ENCODE measurements around the gene PPRC1. TPM values are rescaled to one million over a fixed set of nuclear protein-coding genes. Genes with fewer than 3 reads are reported as not detected.

PPRC1 gene
- 10 to 100 TPM; 34.5 to 71.3 TPM for total RNA-seq

GRCh38 chr10:102132563-102133372 lies at the start of gene PPRC1:
PPRC1 (plus strand) TSS chr10:102133040; CDS start chr10:102133069, 29 bp downstream.
- peak; percentile 95 for ATAC-seq (replicated peaks)
- peaks cover 47% of the 10 kb centered on the region for H3K36me3 Mint-ChIP-seq (ENCODE audit: low read depth)
- H3K27ac Mint-ChIP-seq: peak within 1 kb of the TSS; percentile 96
- no peaks in the 10 kb centered on the region for H3K27me3 Mint-ChIP-seq
- H3K4me1 Mint-ChIP-seq: peaks cover 32% of the 10 kb centered on the region
- H3K9me3 Mint-ChIP-seq: no peaks in the 10 kb centered on the region
- H3K4me3 Mint-ChIP-seq: peak within 1 kb of the TSS; percentile 98

- ATAC-seq (replicated peaks): no peak
- no peaks in the 10 kb centered on the region for H3K4me1 Mint-ChIP-seq
- H3K27me3 Mint-ChIP-seq: no peaks in the 10 kb centered on the region
Observed at GRCh38 chr10:102083541-102083940, 49.3 kb upstream of the PPRC1 start.

GRCh38 chr10:102085336-102085735 lies 47.5 kb upstream of the PPRC1 start:
- Mint-ChIP-seq H3K4me1 (no peaks in the 10 kb centered on the region), H3K27me3 (no peaks in the 10 kb centered on the region), H3K9me3 (no peaks in the 10 kb centered on the region), H3K4me3 (no peak overlapping the region), H3K27ac (no peak overlapping the region), H3K36me3 (ENCODE audit: low read depth) (no peaks in the 10 kb centered on the region)
- ATAC-seq (replicated peaks): no peak

More at GRCh38 chr10:102083541-102083940, 49.3 kb upstream of the PPRC1 start:
- H3K27ac Mint-ChIP-seq: no peak overlapping the region
- no peaks in the 10 kb centered on the region for H3K9me3 Mint-ChIP-seq
- H3K4me3 Mint-ChIP-seq: no peak overlapping the region
- no peaks in the 10 kb centered on the region for H3K36me3 Mint-ChIP-seq (ENCODE audit: low read depth)

GRCh38 chr10:102086196-102086595 lies 46.6 kb upstream of the PPRC1 start:
- H3K4me1 Mint-ChIP-seq: no peaks in the 10 kb centered on the region
- ATAC-seq (replicated peaks): no peak
- H3K27me3 Mint-ChIP-seq: no peaks in the 10 kb centered on the region
- no peak overlapping the region for H3K4me3 Mint-ChIP-seq
- no peaks in the 10 kb centered on the region for H3K36me3 Mint-ChIP-seq (ENCODE audit: low read depth)
- no peaks in the 10 kb centered on the region for H3K9me3 Mint-ChIP-seq
- no peak overlapping the region for H3K27ac Mint-ChIP-seq

- Mint-ChIP-seq H3K4me1 (no peaks in the 10 kb centered on the region), H3K27ac (no peak overlapping the region), H3K4me3 (no peak overlapping the region), H3K36me3 (ENCODE audit: low read depth) (no peaks in the 10 kb centered on the region), H3K9me3 (no peaks in the 10 kb centered on the region), H3K27me3 (no peaks in the 10 kb centered on the region)
- no peak for ATAC-seq (replicated peaks)
Observed at GRCh38 chr10:102090772-102091171, 42.1 kb upstream of the PPRC1 start.

- peaks cover 6% of the 10 kb centered on the region for H3K36me3 Mint-ChIP-seq (ENCODE audit: low read depth)
- H3K4me3 Mint-ChIP-seq: no peak overlapping the region
- no peaks in the 10 kb centered on the region for H3K27me3 Mint-ChIP-seq
- ATAC-seq (replicated peaks): no peak
- no peaks in the 10 kb centered on the region for H3K9me3 Mint-ChIP-seq
- no peaks in the 10 kb centered on the region for H3K4me1 Mint-ChIP-seq
- no peak overlapping the region for H3K27ac Mint-ChIP-seq
Observed at GRCh38 chr10:102096449-102096848, 36.4 kb upstream of the PPRC1 start.

GRCh38 chr10:102101152-102101551 lies 31.7 kb upstream of the PPRC1 start:
- Mint-ChIP-seq H3K4me1 (peaks cover 7% of the 10 kb centered on the region), H3K4me3 (no peak overlapping the region), H3K27me3 (no peaks in the 10 kb centered on the region), H3K27ac (no peak overlapping the region), H3K36me3 (ENCODE audit: low read depth) (peaks cover 6% of the 10 kb centered on the region), H3K9me3 (no peaks in the 10 kb centered on the region)
- no peak for ATAC-seq (replicated peaks)

- Mint-ChIP-seq H3K4me3 (no peak overlapping the region), H3K27me3 (no peaks in the 10 kb centered on the region), H3K4me1 (peaks cover 7% of the 10 kb centered on the region), H3K9me3 (no peaks in the 10 kb centered on the region), H3K27ac (peak overlapping the region; percentile 38), H3K36me3 (ENCODE audit: low read depth) (peaks cover 6% of the 10 kb centered on the region)
- ATAC-seq (replicated peaks): no peak
Observed at GRCh38 chr10:102102421-102102820, 30.4 kb upstream of the PPRC1 start.

GRCh38 chr10:102106998-102107397 lies 25.8 kb upstream of the PPRC1 start:
- Mint-ChIP-seq H3K27ac (no peak overlapping the region), H3K36me3 (ENCODE audit: low read depth) (peaks cover 43% of the 10 kb centered on the region), H3K27me3 (no peaks in the 10 kb centered on the region), H3K4me3 (no peak overlapping the region), H3K4me1 (peaks cover 7% of the 10 kb centered on the region), H3K9me3 (no peaks in the 10 kb centered on the region)
- ATAC-seq (replicated peaks): no peak

- H3K27me3 Mint-ChIP-seq: no peaks in the 10 kb centered on the region
- H3K9me3 Mint-ChIP-seq: no peaks in the 10 kb centered on the region
- peaks cover 60% of the 10 kb centered on the region for H3K36me3 Mint-ChIP-seq (ENCODE audit: low read depth)
- H3K27ac Mint-ChIP-seq: no peak overlapping the region
- H3K4me1 Mint-ChIP-seq: peaks cover 14% of the 10 kb centered on the region
- ATAC-seq (replicated peaks): no peak
- no peak overlapping the region for H3K4me3 Mint-ChIP-seq
Observed at GRCh38 chr10:102109166-102110116, 23.4 kb upstream of the PPRC1 start.

GRCh38 chr10:102111276-102111675 lies 21.6 kb upstream of the PPRC1 start:
- H3K4me3 Mint-ChIP-seq: no peak overlapping the region
- peaks cover 60% of the 10 kb centered on the region for H3K36me3 Mint-ChIP-seq (ENCODE audit: low read depth)
- H3K27me3 Mint-ChIP-seq: no peaks in the 10 kb centered on the region
- no peaks in the 10 kb centered on the region for H3K9me3 Mint-ChIP-seq
- no peak for ATAC-seq (replicated peaks)
- peaks cover 15% of the 10 kb centered on the region for H3K4me1 Mint-ChIP-seq
- no peak overlapping the region for H3K27ac Mint-ChIP-seq

- peaks cover 60% of the 10 kb centered on the region for H3K36me3 Mint-ChIP-seq (ENCODE audit: low read depth)
- H3K9me3 Mint-ChIP-seq: no peaks in the 10 kb centered on the region
- H3K4me3 Mint-ChIP-seq: peak overlapping the region; percentile 93
- no peaks in the 10 kb centered on the region for H3K27me3 Mint-ChIP-seq
- peak overlapping the region; percentile 90 for H3K27ac Mint-ChIP-seq
- ATAC-seq (replicated peaks): no peak
- peaks cover 20% of the 10 kb centered on the region for H3K4me1 Mint-ChIP-seq
Observed at GRCh38 chr10:102112210-102112817, 20.5 kb upstream of the PPRC1 start.

GRCh38 chr10:102113261-102113955 lies 19.4 kb upstream of the PPRC1 start:
- Mint-ChIP-seq H3K27ac (peak overlapping the region; percentile 90), H3K4me3 (peak overlapping the region; percentile 93), H3K4me1 (peaks cover 30% of the 10 kb centered on the region), H3K27me3 (no peaks in the 10 kb centered on the region), H3K36me3 (ENCODE audit: low read depth) (peaks cover 53% of the 10 kb centered on the region), H3K9me3 (no peaks in the 10 kb centered on the region)
- no peak for ATAC-seq (replicated peaks)

Measured in activated T-helper 17 cell treated with anti-CD3 and anti-CD28 coated beads, Interleukin-2, amount 50 U/mL, for 72 hours (primary cell).